Neural cell (in vitro differentiated cells): ENCODE data around the gene GSTO2. TPM values are rescaled to one million over a fixed set of nuclear protein-coding genes. Genes with fewer than 3 reads are reported as not detected.

ENCODE experiments used
- H2AFZ ChIP-seq: fragments of 200-600, 300-800 bp; sonication (generic), shearing (Covaris generic); 2 replicates; pipeline ENCODE4 v1.6.0; 2014; ENCODE audit warnings: low read depth, mild to moderate bottlenecking, antibody characterized with exemption, low read length, moderate library complexity
- H3F3A ChIP-seq: fragments of 200-600 bp; shearing (Covaris generic); 2 replicates; pipeline ENCODE4 v1.6.1; 2016; ENCODE audit warnings: mild to moderate bottlenecking, moderate library complexity, mixed read lengths, antibody characterized with exemption, low read length; ENCODE audit not compliant: insufficient read depth, poor library complexity, severe bottlenecking
- H3K27ac ChIP-seq: fragments of 200-600, 300-800 bp; sonication (generic), shearing (Covaris generic); 2 replicates; pipeline ENCODE4 v1.5.1; 2014; ENCODE audit warnings: mild to moderate bottlenecking, low read length, moderate library complexity
- H3K27me3 ChIP-seq: fragments of 300-800, 200-600 bp; sonication (generic), shearing (Covaris generic); 2 replicates; pipeline ENCODE4 v1.6.0; 2014; ENCODE audit warnings: mild to moderate bottlenecking, low read depth, low read length, moderate library complexity; ENCODE audit not compliant: insufficient read depth
- H3K36me3 ChIP-seq: fragments of 300-800, 200-600 bp; sonication (generic), shearing (Covaris generic); 2 replicates; pipeline ENCODE4 v1.5.1; 2014; ENCODE audit warnings: mild to moderate bottlenecking, antibody characterized with exemption, low read length, moderate library complexity; ENCODE audit not compliant: insufficient read depth
- H3K4me2 ChIP-seq: fragments of 300-800, 200-600 bp; sonication (generic), shearing (Covaris generic); 2 replicates; pipeline ENCODE4 v1.6.0; 2014; ENCODE audit warnings: mild to moderate bottlenecking, low read length
- H3K4me3 ChIP-seq: fragments of 300-800, 200-600 bp; sonication (generic), shearing (Covaris generic); 2 replicates; pipeline ENCODE4 v1.5.1; 2014; ENCODE audit warnings: mild to moderate bottlenecking, low read length, moderate library complexity
- H3K79me2 ChIP-seq: fragments of 200-600 bp; shearing (Covaris generic); replicated peaks from 2 replicates; pipeline ENCODE4 v1.6.0; 2014; ENCODE audit warnings: mild to moderate bottlenecking, low read length, moderate library complexity; ENCODE audit not compliant: insufficient read depth
- H3K9ac ChIP-seq: fragments of 300-800, 200-600 bp; sonication (generic), shearing (Covaris generic); 2 replicates; pipeline ENCODE4 v1.6.1; 2016; ENCODE audit warnings: mild to moderate bottlenecking, low read length, mixed read lengths
- H3K9me2 ChIP-seq: fragments of 200-600 bp; shearing (Covaris generic); 2 replicates; pipeline ENCODE4 v1.6.1; 2016; ENCODE audit warnings: mild to moderate bottlenecking, low read length, mixed read lengths; ENCODE audit not compliant: insufficient read depth
- H3K9me3 ChIP-seq: fragments of 200-600, 300-800 bp; sonication (generic), shearing (Covaris generic); 2 replicates; pipeline ENCODE4 v1.6.1; 2016; ENCODE audit warnings: mild to moderate bottlenecking, mixed run types, low read length, moderate library complexity, mixed read lengths
- H4K20me1 ChIP-seq: fragments of 200-600 bp; shearing (Covaris generic); 2 replicates; pipeline ENCODE4 v1.6.1; 2016; ENCODE audit warnings: mild to moderate bottlenecking, mixed run types; ENCODE audit not compliant: insufficient read depth
- CTCF ChIP-seq: fragments of 450-650 bp; IDR thresholded peaks from 2 replicates; pipeline ENCODE4 v1.5.1; 2014; ENCODE audit warnings: antibody characterized with exemption, mild to moderate bottlenecking, moderate library complexity; ENCODE audit not compliant: poor library complexity, severe bottlenecking
- EP300 ChIP-seq: fragments of 450-650 bp; conservative IDR thresholded peaks from 2 replicates; pipeline ENCODE4 v1.6.1; 2014; ENCODE audit warnings: antibody characterized with exemption, mild to moderate bottlenecking, moderate library complexity; ENCODE audit not compliant: poor library complexity, severe bottlenecking
- EZH2 ChIP-seq: fragments of 200-600, 300-800 bp; shearing (Covaris generic), sonication (generic); IDR thresholded peaks from 2 replicates; pipeline ENCODE4 v1.6.1; 2014; ENCODE audit warnings: antibody characterized with exemption, low read length, borderline replicate concordance, mild to moderate bottlenecking; ENCODE audit not compliant: insufficient read depth, poor library complexity, severe bottlenecking
- MXI1 ChIP-seq: fragments of 450-650 bp; conservative IDR thresholded peaks from 2 replicates; pipeline ENCODE4 v1.6.1; 2014; ENCODE audit warnings: antibody characterized with exemption, mild to moderate bottlenecking; ENCODE audit not compliant: poor library complexity, severe bottlenecking
- POLR2AphosphoS5 ChIP-seq: IDR thresholded peaks from 2 replicates; pipeline ENCODE4 v1.6.1; 2012
- RAD21 ChIP-seq: fragments of 450-650 bp; conservative IDR thresholded peaks from 2 replicates; pipeline ENCODE4 v1.6.1; 2014; ENCODE audit warnings: antibody characterized with exemption, mild to moderate bottlenecking, moderate library complexity
- REST ChIP-seq: IDR thresholded peaks from 2 replicates; pipeline ENCODE4 v1.6.1; 2012; ENCODE audit warnings: borderline replicate concordance
- SMC3 ChIP-seq: fragments of 450-650 bp; conservative IDR thresholded peaks from 2 replicates; pipeline ENCODE4 v1.6.1; 2014; ENCODE audit warnings: antibody characterized with exemption, mild to moderate bottlenecking, moderate library complexity; ENCODE audit not compliant: poor library complexity
- TAF1 ChIP-seq: IDR thresholded peaks from 2 replicates; pipeline ENCODE4 v1.6.1; 2012; ENCODE audit warnings: low read depth
- polyA plus RNA-seq: library from polyadenylated mRNA; depleted of rRNA; stranded (reverse); fragments of >200 nt; gene quantifications from 2 replicates; pipeline ENCODE4 v1.2.3, GENCODE V29; 2014

The GSTO2 gene
- polyA plus RNA-seq, 1 donor from 2014 or later, result 0.53 TPM

- TF ChIP-seq REST (no peak), SMC3 (no peak), CTCF (no peak)
- Histone ChIP-seq H3K36me3 (no peaks in the 10 kb centered on the region), H2AFZ (no peak overlapping the region), H3K4me2 (no peak overlapping the region), H4K20me1 (no peaks in the 10 kb centered on the region), H3K9me2 (no peaks in the 10 kb centered on the region), H3K9me3 (no peaks in the 10 kb centered on the region), H3K27ac (no peak overlapping the region), H3K4me3 (no peak overlapping the region), H3F3A (no peaks in the 10 kb centered on the region), H3K9ac (no peak overlapping the region), H3K27me3 (peaks cover 6% of the 10 kb centered on the region), H3K79me2 (peaks cover 17% of the 10 kb centered on the region)
Measured at GRCh38 chr10:104323085-104323484, 54.1 kb downstream of the GSTO2 start.

- Histone ChIP-seq H3K4me2 (no peak overlapping the region), H3K9ac (no peak overlapping the region), H4K20me1 (no peaks in the 10 kb centered on the region), H3K27ac (no peak overlapping the region), H2AFZ (no peak overlapping the region), H3K9me3 (no peaks in the 10 kb centered on the region), H3K27me3 (peaks cover 6% of the 10 kb centered on the region), H3K79me2 (peaks cover 19% of the 10 kb centered on the region), H3K4me3 (no peak overlapping the region), H3K9me2 (no peaks in the 10 kb centered on the region), H3F3A (no peaks in the 10 kb centered on the region), H3K36me3 (no peaks in the 10 kb centered on the region)
- TF ChIP-seq MXI1 (no peak), CTCF (no peak), REST (no peak), SMC3 (no peak), TAF1 (no peak), EZH2 (no peak), POLR2AphosphoS5 (no peak), RAD21 (no peak), EP300 (no peak)
Measured at GRCh38 chr10:104323760-104324201, 54.8 kb downstream of the GSTO2 start.
